Ovary (tissue), 3 donors: Measurements from ENCODE around the gene SYAP1.

Experiments used
- EP300 ChIP-seq: sonication (generic); formaldehyde crosslinking; IDR thresholded peaks from one replicate; pipeline ENCODE4 v1.6.1; 2017; ENCODE audit warnings: antibody characterized with exemption
- POLR2A ChIP-seq: fragments of 450-650 bp; IDR thresholded peaks from one replicate; pipeline ENCODE4 v1.6.1; 2017; ENCODE audit warnings: antibody characterized with exemption, mild to moderate bottlenecking, moderate library complexity
- TF ChIP-seq, protein P1 (sequence below), 3 donors: fragments of 450-650 bp in 2 of 3; fragments of 200-600 bp in 1 of 3; IDR thresholded peaks; one replicate each; pipeline versions ENCODE4 v1.5.1 to v1.8.0; 2016 to 2022; ENCODE audit warnings: antibody characterized with exemption in 3 of 3, mild to moderate bottlenecking in 1 of 3
- donor health status: DM: no; HTN: no; CAD: no.

DNA sequence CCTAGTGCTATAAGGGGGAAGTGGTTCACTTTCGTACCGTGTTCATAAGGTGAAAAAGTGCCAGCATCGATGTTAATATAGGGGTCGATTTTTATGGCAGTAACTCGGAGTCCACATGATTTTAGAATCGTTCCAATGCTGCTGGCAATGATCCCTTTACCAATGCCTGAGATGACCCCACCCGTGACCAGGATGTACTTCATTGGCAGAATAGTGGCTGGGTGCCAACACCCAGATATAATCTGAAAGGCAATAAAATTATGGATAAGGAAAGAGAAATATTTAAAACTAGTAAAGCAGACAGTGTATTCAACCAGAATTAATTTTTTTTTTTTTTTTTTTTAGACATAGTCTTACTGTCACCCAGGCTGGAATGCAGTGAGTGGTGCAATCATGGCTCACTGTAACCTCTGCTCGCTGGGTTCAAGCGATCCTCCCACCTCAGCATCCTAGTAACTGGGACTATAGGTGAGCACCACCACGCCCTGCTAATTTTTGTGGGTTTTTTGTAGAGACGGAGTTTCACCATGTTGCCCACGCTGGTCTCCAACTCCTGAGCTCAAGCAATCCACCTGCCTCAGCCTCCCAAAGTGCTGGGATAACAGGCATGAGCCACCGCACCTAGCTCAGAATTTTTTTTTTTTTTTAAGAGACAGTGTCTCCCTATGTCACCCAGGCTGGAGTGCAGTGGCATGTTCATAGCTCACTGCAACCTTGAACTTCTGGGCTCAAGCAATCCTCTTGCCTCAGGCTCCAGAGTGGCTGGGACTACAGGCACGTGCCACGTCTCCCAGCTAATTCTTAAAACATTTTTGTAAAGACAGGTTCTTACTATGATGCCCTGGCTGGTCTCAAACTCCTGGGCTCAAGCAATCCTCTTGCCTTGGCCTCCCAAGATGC is 16.5 kb upstream of the SYAP1 start:
- TF ChIP-seq EP300 (no peak), POLR2A (no peak)
- TF ChIP-seq, protein P1, sequence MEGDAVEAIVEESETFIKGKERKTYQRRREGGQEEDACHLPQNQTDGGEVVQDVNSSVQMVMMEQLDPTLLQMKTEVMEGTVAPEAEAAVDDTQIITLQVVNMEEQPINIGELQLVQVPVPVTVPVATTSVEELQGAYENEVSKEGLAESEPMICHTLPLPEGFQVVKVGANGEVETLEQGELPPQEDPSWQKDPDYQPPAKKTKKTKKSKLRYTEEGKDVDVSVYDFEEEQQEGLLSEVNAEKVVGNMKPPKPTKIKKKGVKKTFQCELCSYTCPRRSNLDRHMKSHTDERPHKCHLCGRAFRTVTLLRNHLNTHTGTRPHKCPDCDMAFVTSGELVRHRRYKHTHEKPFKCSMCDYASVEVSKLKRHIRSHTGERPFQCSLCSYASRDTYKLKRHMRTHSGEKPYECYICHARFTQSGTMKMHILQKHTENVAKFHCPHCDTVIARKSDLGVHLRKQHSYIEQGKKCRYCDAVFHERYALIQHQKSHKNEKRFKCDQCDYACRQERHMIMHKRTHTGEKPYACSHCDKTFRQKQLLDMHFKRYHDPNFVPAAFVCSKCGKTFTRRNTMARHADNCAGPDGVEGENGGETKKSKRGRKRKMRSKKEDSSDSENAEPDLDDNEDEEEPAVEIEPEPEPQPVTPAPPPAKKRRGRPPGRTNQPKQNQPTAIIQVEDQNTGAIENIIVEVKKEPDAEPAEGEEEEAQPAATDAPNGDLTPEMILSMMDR (IDR thresholded peaks at IDR 0.05) = no peak
